Measurements from ENCODE around the gene ALDH7A1.
A peak's percentile ranks its signal among the peaks of the same experiment; 100 is the strongest.
"Not testable (repeated sequence)": the region's sequence is repeated elsewhere in the genome, so short reads cannot be mapped to it uniquely, and the experiment has no call there.

The ALDH7A1 gene

DNA sequence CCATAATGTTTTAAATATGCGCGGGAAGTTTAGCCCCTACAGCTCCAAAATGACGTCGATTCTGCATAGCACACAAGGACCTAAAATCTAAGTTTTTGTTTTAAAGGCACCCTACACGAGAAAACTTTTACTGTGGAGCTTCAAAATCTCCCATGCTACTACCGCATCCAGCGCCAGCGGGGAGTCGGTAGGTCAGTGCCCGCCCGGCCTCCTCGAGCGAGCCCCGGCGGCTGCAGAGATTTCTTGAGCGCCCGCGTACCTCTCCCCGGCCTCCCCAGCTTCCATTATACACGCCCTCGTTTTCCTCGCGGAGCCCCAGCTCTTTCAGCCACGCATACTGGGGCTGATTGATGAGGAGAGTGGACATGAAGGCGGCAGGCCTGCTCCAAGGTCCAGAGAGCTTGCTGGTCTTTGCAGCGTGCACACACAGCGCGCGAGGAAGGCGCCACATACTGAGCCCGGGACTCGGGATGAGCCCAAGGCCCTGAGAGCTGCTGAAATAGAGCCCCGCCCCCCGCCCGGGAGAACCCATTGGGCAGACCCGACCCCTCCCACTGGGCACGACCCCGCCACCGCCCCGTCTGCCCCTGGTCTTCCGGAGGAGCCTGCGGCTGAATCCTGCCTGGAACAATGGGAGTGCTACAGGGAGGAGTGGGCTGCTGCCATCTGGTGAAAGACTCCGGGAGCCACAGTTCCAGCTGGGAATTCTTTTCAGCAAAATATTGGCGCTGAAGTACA is at the start of gene ALDH7A1:
ALDH7A1 (minus strand) TSS at position 472 of the 738 bp plus-strand sequence; CDS start at position 451, 21 bp downstream.
- no peak for DNase-seq

GRCh38 chr5:126641387-126641786 is 46.4 kb upstream of the ALDH7A1 start:
- no peak for DNase-seq

DNA sequence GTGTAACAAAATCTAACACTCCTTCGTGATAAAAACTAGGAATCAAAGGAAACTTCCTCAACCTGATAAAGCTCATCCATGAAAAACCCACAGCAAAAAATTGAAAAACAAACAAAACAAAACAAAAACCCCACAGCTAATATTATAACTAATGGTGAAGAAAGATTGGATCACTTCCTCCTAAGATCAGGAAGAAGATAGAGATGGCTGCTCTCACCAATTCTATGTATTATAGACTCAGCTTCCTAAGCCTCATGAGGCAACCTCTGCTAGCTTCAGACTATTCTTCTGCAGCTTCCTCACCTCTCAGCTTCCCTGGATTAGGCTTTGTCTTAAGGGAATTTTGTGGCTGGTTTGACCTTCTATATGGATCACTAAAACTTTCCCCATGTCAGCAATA is 45.8 kb upstream of the ALDH7A1 start:
- DNase-seq = no peak

- DNase-seq = no peak
Measured at GRCh38 chr5:126636956-126637355, 41.9 kb upstream of the ALDH7A1 start.

DNA sequence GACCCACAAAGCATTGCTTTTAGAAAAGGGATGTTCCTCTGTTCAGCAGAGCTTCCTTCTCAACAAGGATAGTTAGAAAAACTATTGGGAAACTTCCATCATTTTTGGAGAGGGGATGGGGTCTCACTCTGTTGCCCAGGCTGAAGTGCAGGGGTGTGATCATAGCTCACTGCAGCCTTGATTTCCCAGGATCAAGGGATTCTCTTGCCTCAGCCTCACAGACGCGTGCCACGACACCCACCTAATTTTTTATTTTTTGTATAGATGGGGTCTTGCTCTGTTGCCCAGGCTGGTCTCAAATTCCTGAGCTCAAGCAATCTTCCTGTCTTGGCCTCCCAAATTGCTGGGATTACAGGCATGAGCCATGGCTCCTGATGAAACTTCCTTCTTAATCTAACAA is 40.6 kb upstream of the ALDH7A1 start:
- DNase-seq = no peak

- DNase-seq = no peak
Measured at GRCh38 chr5:126633552-126633951, 38.5 kb upstream of the ALDH7A1 start.

- no peak for DNase-seq
Measured at GRCh38 chr5:126631920-126632319, 36.9 kb upstream of the ALDH7A1 start.

GRCh38 chr5:126628102-126628501 is 33.1 kb upstream of the ALDH7A1 start:
- DNase-seq = no peak

DNA sequence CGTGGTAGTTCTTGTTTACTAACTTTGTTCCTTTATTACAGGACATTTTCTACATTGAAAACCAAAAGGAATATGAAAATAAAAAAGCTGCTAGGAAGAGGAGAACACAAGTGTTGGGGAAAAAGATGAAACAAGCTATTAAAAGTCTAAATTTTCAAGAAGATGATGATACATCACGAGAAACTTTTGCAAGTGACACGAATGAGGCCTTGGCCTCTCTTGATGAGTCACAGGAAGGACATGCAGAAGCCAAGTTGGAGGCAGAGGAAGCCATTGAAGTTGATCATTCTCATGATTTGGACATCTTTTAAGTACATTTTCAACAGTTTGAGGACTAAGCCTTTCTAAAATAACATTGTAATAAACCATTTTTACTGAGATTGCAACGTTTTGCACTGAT is 29.5 kb upstream of the ALDH7A1 start:
- DNase-seq = no peak

- no peak for DNase-seq
Measured at GRCh38 chr5:126619781-126620180, 24.8 kb upstream of the ALDH7A1 start.

GRCh38 chr5:126617603-126618002 is 22.6 kb upstream of the ALDH7A1 start:
- not testable (repeated sequence) for DNase-seq

DNA sequence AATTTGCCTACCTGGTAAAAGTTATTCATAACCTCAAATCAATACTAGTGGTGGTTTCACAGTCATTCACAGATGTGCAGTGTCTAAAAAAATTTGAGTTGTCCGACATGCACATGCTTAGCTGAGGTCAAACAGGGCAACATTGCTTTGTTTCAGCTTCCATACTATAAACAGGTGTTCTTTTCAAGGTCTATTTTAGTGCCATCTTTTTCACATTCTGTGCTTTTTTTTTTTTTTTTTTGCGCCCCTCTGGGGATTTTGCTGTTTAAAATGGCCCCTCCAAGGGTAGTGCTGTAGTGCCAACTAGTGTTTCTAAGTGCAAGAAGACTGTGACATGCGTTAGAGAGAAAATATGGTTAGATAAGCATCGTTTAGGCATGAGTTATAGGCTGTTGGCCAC is 20.3 kb upstream of the ALDH7A1 start:
- no peak for DNase-seq

DNA sequence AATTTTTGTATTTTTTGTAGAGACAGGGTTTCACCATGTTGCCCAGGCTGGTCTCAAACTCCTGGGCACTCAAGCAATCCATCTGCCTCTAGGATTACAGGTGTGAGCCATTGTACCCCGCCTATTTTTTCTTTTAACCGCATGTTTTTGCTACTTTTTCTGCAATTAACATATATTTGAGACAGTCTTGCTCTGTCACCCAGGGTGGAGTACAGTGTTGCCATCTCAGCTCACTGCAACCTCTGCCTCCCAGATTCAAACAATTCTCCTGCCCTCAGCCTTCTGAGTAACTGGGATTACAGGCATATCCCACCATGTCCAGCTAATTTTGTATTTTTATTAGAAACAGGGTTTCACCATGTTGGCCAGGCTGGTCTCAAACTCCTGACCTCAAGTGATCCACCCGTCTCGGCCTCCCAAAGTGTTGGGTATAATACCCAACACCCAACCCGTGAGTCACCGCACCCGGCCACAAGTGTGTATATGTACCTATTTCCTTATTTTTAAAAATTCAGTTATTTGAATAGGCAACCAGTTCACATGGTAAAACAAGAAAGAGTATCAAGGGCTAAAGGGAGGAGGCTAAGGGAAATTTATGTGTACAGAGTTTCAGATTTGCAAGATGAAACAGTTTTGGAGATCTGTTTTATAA is 19.0 kb upstream of the ALDH7A1 start:
- no peak for DNase-seq

DNA sequence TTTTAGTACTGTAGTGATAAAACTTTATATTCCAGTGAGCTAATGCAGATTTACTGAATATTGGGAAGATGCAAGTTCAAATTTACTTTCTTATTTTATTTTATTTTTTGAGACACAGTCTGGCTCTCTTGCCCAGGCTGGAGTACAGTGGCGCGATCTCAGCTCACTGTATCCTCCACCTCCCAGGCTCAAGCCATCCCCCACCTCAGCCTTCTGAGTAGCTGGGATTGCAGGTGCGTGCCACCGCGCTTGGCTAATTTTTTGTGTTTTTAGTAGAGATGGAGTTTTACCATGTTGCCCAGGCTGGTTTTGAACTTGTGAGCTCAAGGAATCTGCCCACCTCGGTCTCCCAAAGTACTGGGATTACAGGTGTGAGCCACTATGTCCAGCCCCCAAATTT is 15.6 kb upstream of the ALDH7A1 start:
- DNase-seq = no peak

GRCh38 chr5:126610160-126610559 is 15.1 kb upstream of the ALDH7A1 start:
- DNase-seq = no peak

- no peak for DNase-seq
Measured at GRCh38 chr5:126605525-126605924, 10.5 kb upstream of the ALDH7A1 start.

- no peak for DNase-seq
Measured at GRCh38 chr5:126603402-126603991, 8.5 kb upstream of the ALDH7A1 start.

- DNase-seq = peak; percentile 35
Measured at GRCh38 chr5:126600631-126601511, 5.9 kb upstream of the ALDH7A1 start, which contains the start of gene PHAX. TSS of gene PHAX (plus strand) at chr5:126600947. CDS start at chr5:126600963, 16 bp downstream.

DNA sequence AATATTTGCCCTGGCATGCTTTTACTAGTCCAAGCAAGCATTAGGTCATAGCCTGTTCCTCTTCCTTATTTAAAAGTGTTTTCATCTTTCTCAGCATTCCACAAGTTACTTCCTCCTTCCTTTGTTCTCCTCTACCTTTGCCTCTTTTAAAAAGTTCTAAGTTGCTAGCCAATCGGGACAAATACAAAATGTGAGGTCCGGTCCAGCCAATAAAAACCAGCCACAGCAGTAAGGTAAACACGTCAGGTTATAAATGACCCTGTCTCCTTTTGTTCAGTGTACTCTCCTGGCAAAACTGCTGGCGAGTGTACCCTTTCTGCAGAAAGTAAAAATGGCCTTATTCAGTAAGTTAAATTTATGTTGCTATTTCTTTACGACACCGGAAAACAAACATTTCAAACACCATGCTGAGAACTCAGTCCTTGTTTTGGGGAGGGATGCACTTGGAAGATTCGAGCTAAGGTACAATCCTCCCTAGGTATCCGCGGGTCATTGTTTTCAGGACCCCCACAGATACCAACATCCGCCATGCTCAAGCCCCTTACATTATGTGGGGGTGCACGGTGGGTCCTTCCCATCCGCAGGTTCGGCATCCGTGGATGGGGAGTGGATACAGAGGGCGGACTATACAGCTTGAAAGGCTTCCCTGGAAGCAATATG is 5.1 kb upstream of the ALDH7A1 start:
- DNase-seq = not testable (repeated sequence)

DNA sequence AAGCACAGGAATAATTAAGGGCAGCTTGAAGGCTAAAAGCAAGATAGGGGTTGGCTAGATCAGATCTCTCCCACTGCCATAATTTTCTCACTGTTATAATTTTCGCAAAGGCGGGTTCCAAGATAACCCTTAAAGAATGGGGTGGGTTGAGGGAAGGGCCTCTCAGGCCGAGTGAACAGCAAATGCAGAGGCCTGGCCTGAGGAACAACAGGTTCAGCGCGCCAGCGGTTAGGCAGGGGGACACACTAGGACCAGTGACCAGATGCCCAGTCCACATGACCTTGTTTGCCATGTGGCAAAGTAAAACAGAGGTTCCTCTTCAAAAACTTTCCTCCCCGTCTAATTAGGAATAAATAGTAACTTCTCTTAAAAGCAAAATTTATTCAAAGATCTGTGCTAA is 4.5 kb upstream of the ALDH7A1 start:
- no peak for DNase-seq

DNA sequence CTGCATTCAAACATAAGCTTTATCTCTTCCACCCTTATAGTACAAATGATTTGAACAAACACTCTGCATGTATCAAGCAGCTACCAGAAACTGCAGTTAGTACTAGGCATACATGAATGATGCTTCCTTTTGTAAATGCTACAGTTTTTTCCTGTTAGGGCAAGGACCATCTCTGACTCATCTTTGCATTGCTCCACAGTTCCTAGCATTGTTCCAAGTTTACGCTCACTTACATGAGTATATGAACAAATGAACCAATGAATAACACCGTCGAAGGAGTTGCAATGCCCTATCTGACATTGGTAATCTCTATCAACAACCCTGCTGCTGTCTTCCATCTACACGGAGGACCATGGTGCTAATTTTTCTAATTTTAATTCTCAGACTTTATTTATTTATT is 2.1 kb upstream of the ALDH7A1 start:
- no peak for DNase-seq

- no peak for DNase-seq
Measured at GRCh38 chr5:126595486-126596083, 566 bp upstream of the ALDH7A1 start.

Data from NCI-H1105 treated with DMSO at 0.1 percent for 48 hours (cell line).